ENCODE results near the gene TRIM65.

Gene TRIM65

GRCh38 chr17:75894049-75894733, 2.6 kb downstream of the TRIM65 start:
- Histone ChIP-seq H3K9me3 (ENCODE audit: control insufficient read depth, low read length) (no peaks in the 10 kb centered on the region), H4K8ac (ENCODE audit: low read length) (peak overlapping the region; percentile 69), H2BK120ac (ENCODE audit: low read depth, low read length) (no peak overlapping the region), H2BK15ac (ENCODE audit: low read depth, poor library complexity, severe bottlenecking) (no peak overlapping the region), H3K36me3 (ENCODE audit: control insufficient read depth in 1 of 2, insufficient read depth in 2 of 2, low read depth in 1 of 2, low read length in 2 of 2) (peaks cover 46 to 53% of the 10 kb centered on the region in 2 experiments), H3K9ac (ENCODE audit: low read length) (peak overlapping the region; percentile 24), H3K4me3 (ENCODE audit: insufficient read depth in 1 of 2, low read depth in 1 of 2, low read length in 2 of 2) (peak overlapping the region in 1 of 2 experiments; percentile 20), H3K27me3 (ENCODE audit: control insufficient read depth in 1 of 2, insufficient read depth in 1 of 2, low read length in 2 of 2) (no peaks in the 10 kb centered on the region), H3K4me1 (ENCODE audit: control insufficient read depth, insufficient read depth, low read depth, low read length) (peaks cover 28% of the 10 kb centered on the region), H3K79me1 (replicated peaks; ENCODE audit: low read length, poor library complexity, severe bottlenecking) (peaks cover 25% of the 10 kb centered on the region), H3K27ac (ENCODE audit: low read length, poor library complexity, severe bottlenecking) (no peak overlapping the region), H3K23ac (ENCODE audit: low read length in 2 of 2) (no peak overlapping the region), H4K91ac (ENCODE audit: low read length) (peak overlapping the region; percentile 70), H3K4ac (ENCODE audit: low read depth in 1 of 2, low read length in 2 of 2) (peak overlapping the region in 1 of 2 experiments; percentile 9), H2AFZ (ENCODE audit: low read depth, low read length) (no peak overlapping the region), H3K18ac (ENCODE audit: low read depth in 1 of 2, low read length in 2 of 2) (no peak overlapping the region), H2BK5ac (ENCODE audit: low read depth, low read length, poor library complexity, severe bottlenecking) (no peak overlapping the region), H2AK5ac (ENCODE audit: low read length, severe bottlenecking) (no peak overlapping the region), H3K4me2 (ENCODE audit: low read length, poor library complexity, severe bottlenecking) (no peak overlapping the region), H3K14ac (ENCODE audit: low read length in 2 of 2) (no peak overlapping the region), H2BK12ac (ENCODE audit: low read length in 2 of 2) (no peak overlapping the region)
- DNase-seq, result no peak
- WGBS, result 89% methylated on average over 22 of the region's 22 CpGs

- Histone ChIP-seq H3K27ac (ENCODE audit: low read length, poor library complexity, severe bottlenecking) (no peak overlapping the region), H3K4me2 (ENCODE audit: low read length, poor library complexity, severe bottlenecking) (no peak overlapping the region)
- DNase-seq, result no peak
Measured at GRCh38 chr17:75893305-75894048, 3.3 kb downstream of the TRIM65 start.

DNA sequence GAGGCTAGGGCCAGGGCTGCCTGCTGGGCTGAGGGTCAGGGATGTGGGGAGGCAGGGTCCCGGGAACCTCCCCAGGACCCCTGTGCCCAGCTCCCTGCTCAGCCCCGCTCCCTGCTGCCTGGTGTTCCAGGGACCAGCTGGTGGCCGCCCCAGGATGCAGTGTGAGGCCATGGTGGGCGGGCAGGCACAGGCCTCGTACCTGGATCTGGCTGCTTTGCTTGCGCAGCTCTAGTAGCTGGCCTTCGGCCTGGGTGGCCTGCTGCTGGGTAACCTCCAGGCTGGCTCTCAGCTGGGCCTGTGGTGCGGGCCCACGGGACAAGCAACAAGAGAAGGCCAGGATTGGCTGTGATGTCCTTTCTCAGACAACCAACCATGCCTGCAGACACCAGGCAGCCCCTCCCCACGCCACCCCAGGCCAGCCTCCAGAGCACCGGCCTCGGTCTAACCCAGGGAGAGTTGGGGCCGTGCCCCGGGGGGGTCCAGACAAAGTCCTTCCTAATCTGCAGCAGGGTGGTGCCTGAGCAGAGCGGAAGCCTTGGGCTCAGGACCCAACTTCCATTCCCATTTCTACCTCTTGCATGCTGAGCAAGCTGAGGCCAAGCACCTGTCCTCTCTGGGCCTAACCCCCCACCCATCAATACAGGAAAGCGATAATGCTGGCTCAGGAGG, 4.1 kb downstream of the TRIM65 start:
- Histone ChIP-seq H3K9ac (ENCODE audit: low read length) (no peak overlapping the region), H4K91ac (ENCODE audit: low read length) (no peak overlapping the region), H3K18ac (ENCODE audit: low read depth in 1 of 2, low read length in 2 of 2) (no peak overlapping the region), H2AFZ (ENCODE audit: low read depth, low read length) (no peak overlapping the region), H3K4me3 (ENCODE audit: insufficient read depth in 1 of 2, low read depth in 1 of 2, low read length in 2 of 2) (no peak overlapping the region), H3K4ac (ENCODE audit: low read depth in 1 of 2, low read length in 2 of 2) (no peak overlapping the region), H3K14ac (ENCODE audit: low read length in 2 of 2) (no peak overlapping the region), H3K4me2 (ENCODE audit: low read length, poor library complexity, severe bottlenecking) (no peak overlapping the region), H3K36me3 (ENCODE audit: control insufficient read depth in 1 of 2, insufficient read depth in 2 of 2, low read depth in 1 of 2, low read length in 2 of 2) (peaks cover 33 to 42% of the 10 kb centered on the region in 2 experiments), H4K8ac (ENCODE audit: low read length) (no peak overlapping the region), H3K27ac (ENCODE audit: low read length, poor library complexity, severe bottlenecking) (no peak overlapping the region), H3K79me1 (replicated peaks; ENCODE audit: low read length, poor library complexity, severe bottlenecking) (peaks cover 22% of the 10 kb centered on the region), H3K23ac (ENCODE audit: low read length in 2 of 2) (peak overlapping the region in 1 of 2 experiments; percentile 10), H2BK12ac (ENCODE audit: low read length in 2 of 2) (no peak overlapping the region), H2BK120ac (ENCODE audit: low read depth, low read length) (no peak overlapping the region), H2BK5ac (ENCODE audit: low read depth, low read length, poor library complexity, severe bottlenecking) (no peak overlapping the region), H2AK5ac (ENCODE audit: low read length, severe bottlenecking) (no peak overlapping the region), H3K4me1 (ENCODE audit: control insufficient read depth, insufficient read depth, low read depth, low read length) (peaks cover 27% of the 10 kb centered on the region), H2BK15ac (ENCODE audit: low read depth, poor library complexity, severe bottlenecking) (peak overlapping the region; percentile 44), H3K9me3 (ENCODE audit: control insufficient read depth, low read length) (no peaks in the 10 kb centered on the region), H3K27me3 (ENCODE audit: control insufficient read depth in 1 of 2, insufficient read depth in 1 of 2, low read length in 2 of 2) (no peaks in the 10 kb centered on the region)
- no peak for DNase-seq
- 97% methylated on average over 16 of the region's 16 CpGs for WGBS

More at GRCh38 chr17:75893305-75894048, 3.3 kb downstream of the TRIM65 start:
- no peak overlapping the region for H2BK120ac ChIP-seq (ENCODE audit: low read depth, low read length)
- no peak overlapping the region for H3K18ac ChIP-seq (ENCODE audit: low read depth in 1 of 2, low read length in 2 of 2)
- H3K4me3 ChIP-seq (ENCODE audit: insufficient read depth in 1 of 2, low read depth in 1 of 2, low read length in 2 of 2), result no peak overlapping the region
- H3K9me3 ChIP-seq (ENCODE audit: control insufficient read depth, low read length), result no peaks in the 10 kb centered on the region
- no peak overlapping the region for H2BK12ac ChIP-seq (ENCODE audit: low read length in 2 of 2)
- peaks cover 28% of the 10 kb centered on the region for H3K4me1 ChIP-seq (ENCODE audit: control insufficient read depth, insufficient read depth, low read depth, low read length)
- peak overlapping the region in 1 of 2 experiments; percentile 9 for H3K4ac ChIP-seq (ENCODE audit: low read depth in 1 of 2, low read length in 2 of 2)
- H3K9ac ChIP-seq (ENCODE audit: low read length), result no peak overlapping the region
- no peaks in the 10 kb centered on the region for H3K27me3 ChIP-seq (ENCODE audit: control insufficient read depth in 1 of 2, insufficient read depth in 1 of 2, low read length in 2 of 2)
- H4K91ac ChIP-seq (ENCODE audit: low read length), result peak overlapping the region; percentile 70
- H4K8ac ChIP-seq (ENCODE audit: low read length), result no peak overlapping the region
- H3K36me3 ChIP-seq (ENCODE audit: control insufficient read depth in 1 of 2, insufficient read depth in 2 of 2, low read depth in 1 of 2, low read length in 2 of 2), result peaks cover 40 to 48% of the 10 kb centered on the region in 2 experiments
- H3K23ac ChIP-seq (ENCODE audit: low read length in 2 of 2), result no peak overlapping the region
- H2BK5ac ChIP-seq (ENCODE audit: low read depth, low read length, poor library complexity, severe bottlenecking), result no peak overlapping the region
- peaks cover 22% of the 10 kb centered on the region for H3K79me1 ChIP-seq (replicated peaks; ENCODE audit: low read length, poor library complexity, severe bottlenecking)
- 94% methylated on average over 18 of the region's 18 CpGs for WGBS
- H3K14ac ChIP-seq (ENCODE audit: low read length in 2 of 2), result no peak overlapping the region
- H2AFZ ChIP-seq (ENCODE audit: low read depth, low read length), result no peak overlapping the region
- H2AK5ac ChIP-seq (ENCODE audit: low read length, severe bottlenecking), result no peak overlapping the region
- no peak overlapping the region for H2BK15ac ChIP-seq (ENCODE audit: low read depth, poor library complexity, severe bottlenecking)
